GM03348 (cell line): ENCODE measurements around the gene LGI2.

Experiments
- DNase-seq: peaks from one replicate; pipeline ENCODE4 v3.0.0; 2012; ENCODE audit warnings: low spot score

LGI2 gene

GRCh38 chr4:24963277-24963676, 67.5 kb downstream of the LGI2 start:
- no peak for DNase-seq

DNA sequence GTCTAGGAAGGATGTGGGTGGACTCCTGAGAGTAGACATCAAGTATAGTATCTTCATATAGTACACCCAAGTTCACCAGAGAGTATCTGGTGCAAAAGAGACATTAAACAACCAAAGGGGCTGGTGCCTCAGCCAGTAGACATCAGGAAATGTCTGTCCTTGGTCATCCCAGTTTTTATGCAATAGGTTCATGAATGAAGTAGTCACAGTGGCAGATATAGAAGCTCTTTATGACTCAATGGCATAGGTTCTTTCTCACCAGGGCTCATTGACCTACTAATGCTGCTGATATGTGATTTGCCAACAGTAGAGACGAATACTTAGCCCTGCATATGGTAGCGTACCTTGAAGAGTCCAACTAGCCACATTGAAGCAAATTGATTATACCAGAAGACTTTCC, 72.9 kb downstream of the LGI2 start:
- DNase-seq: no peak

DNA sequence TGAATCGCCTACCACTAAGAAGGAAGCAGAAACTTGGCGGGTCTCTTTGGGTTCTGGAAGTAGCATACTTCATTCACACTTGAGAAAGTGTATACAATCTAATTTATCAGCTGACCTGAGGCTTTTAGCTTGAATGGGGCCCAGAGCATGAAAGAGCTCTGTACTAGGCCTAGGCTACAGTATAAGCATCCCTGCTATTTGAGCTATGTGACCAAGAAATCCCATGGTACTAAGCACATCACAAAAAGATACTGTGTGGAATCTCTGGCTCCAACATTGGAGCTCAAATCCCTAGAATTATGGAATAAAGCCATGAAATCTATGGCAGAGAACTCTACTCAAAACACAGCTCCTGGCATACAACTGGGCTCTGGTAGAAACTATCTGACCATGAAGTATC, 74.0 kb downstream of the LGI2 start:
- no peak for DNase-seq

GRCh38 chr4:24956091-24956490, 74.7 kb downstream of the LGI2 start:
- DNase-seq: no peak

GRCh38 chr4:24952667-24953066, 78.1 kb downstream of the LGI2 start:
- DNase-seq: no peak

DNA sequence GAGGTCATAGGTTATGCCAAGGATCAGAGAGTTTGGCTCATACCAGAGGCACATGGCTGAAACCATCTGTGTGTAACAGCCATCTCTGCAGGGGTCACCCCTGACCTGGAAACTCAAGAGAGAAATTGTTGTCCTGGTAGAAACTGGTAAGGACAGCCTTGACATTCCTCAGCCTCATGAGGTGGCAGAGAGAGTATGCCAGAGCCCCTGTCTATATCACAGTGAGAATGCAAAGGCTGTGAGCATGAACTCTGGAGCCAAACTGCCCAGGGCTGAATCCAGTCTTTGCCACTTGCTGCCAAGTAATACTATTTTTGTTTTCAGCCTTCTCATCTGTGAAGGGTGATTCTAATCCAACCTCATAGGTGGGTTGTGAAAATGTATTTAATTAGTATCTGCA, 80.8 kb downstream of the LGI2 start:
- DNase-seq: no peak
